GM10266 (cell line): Measurements from ENCODE around the gene STARD13.

ENCODE experiments used
- DNase-seq: peaks from one replicate; pipeline ENCODE4 v3.0.0; 2012; ENCODE audit errors: extremely low spot score
- TF ChIP-seq, protein P1 (sequence below): IDR thresholded peaks from 2 replicates; pipeline ENCODE4 v1.5.1; 2012; ENCODE audit warnings: mild to moderate bottlenecking, low read depth; ENCODE audit not compliant: control insufficient read depth, insufficient read depth; ENCODE audit errors: missing control alignments

Gene STARD13

DNA sequence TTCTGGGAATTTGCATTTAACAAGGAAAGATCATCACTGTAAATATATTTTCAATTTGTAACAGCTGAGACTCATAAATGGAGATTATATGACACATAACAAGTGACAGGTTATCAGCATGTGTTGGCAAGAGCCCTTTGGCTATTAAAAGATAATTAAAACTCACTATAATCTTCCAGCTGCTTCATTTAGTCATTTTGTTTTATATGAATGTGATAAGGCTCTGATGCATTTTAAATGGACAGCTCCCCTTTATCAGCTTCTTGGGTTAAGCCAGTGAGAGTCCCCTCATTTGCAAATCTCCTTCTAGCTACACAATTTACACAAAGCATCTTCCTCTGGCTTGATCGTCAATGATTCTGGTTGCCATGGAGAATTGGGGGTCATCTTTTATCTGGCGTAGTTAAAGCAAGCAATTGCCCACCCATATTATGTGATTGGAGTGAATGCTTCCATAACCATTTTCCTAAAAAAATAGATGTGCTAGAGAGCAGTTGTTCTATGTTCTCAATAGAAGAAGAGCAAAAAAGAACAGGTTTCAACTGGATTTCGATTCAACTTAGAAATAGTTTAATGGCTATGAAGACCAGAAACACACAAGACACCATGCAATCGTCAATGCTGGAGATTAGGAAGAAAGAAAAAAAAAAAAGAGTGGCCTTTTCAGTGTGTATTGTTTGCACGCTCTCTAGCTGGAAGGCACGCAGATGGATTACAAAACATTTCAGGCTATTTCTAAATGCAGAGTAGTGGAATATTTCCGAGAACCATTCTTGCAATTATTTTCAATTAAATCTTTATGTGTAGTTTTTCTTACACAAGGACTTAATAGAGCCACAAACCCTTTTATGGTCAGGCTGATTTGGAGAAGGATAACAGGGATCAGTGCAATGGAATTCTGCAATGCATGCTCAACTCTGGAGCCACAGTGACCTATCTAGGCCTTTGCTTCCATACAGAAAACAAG lies 27.4 kb downstream of the STARD13 start:
- DNase-seq: no peak
- TF ChIP-seq, protein P1, sequence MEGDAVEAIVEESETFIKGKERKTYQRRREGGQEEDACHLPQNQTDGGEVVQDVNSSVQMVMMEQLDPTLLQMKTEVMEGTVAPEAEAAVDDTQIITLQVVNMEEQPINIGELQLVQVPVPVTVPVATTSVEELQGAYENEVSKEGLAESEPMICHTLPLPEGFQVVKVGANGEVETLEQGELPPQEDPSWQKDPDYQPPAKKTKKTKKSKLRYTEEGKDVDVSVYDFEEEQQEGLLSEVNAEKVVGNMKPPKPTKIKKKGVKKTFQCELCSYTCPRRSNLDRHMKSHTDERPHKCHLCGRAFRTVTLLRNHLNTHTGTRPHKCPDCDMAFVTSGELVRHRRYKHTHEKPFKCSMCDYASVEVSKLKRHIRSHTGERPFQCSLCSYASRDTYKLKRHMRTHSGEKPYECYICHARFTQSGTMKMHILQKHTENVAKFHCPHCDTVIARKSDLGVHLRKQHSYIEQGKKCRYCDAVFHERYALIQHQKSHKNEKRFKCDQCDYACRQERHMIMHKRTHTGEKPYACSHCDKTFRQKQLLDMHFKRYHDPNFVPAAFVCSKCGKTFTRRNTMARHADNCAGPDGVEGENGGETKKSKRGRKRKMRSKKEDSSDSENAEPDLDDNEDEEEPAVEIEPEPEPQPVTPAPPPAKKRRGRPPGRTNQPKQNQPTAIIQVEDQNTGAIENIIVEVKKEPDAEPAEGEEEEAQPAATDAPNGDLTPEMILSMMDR: no peak

- TF ChIP-seq, protein P1: no peak
- no peak for DNase-seq
Measured at GRCh38 chr13:33256148-33256840, 29.3 kb downstream of the STARD13 start.

DNA sequence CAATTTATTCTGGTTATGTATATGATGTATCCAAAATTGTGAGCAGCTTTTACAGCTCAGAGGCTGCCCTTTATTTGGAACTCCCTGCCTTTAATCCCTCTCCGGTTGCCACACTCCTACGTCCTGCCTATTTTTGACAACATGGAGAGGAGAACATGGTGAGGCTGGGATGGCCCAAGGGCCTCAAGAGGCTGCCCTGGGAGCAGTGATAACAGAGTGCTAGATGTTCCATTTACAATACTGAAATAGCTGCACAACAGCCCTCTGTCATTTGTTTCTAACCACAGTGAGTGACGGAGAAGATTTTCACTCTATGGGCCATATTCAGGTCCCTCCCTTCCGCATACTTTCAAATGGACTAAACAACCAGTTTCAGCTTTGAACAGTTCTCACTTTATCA lies 33.4 kb downstream of the STARD13 start:
- TF ChIP-seq, protein P1: no peak
- DNase-seq: no peak

DNA sequence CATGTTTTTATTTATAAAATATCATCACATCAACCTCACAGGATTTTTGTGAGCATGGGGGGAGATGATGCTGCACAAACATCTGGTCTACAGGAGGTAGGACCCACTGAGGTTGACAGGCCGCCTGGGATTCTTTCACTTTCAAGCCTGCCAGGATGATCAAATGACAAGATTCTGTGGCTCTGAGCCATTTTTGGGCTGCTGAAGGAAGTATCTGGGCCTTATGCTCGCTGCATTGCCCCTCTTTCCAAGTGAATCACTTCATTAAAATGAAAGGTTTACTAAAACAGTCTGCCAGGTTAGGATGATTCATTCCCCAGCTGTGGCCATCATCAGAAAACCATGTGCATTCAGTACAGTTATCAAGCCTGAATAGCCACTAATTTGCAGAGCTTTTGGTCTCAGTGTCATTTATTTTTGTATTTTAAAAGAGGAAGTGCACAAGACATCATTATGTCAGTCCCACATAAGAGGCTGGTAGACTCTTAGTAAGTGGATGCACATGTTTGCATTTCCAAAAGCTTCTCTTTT lies 34.4 kb downstream of the STARD13 start:
- DNase-seq: peak; percentile 27
- TF ChIP-seq, protein P1: no peak

GRCh38 chr13:33250609-33251008 lies 34.9 kb downstream of the STARD13 start:
- TF ChIP-seq, protein P1: no peak

GRCh38 chr13:33249894-33250293 lies 35.7 kb downstream of the STARD13 start:
- DNase-seq: no peak
- TF ChIP-seq, protein P1: no peak

More at GRCh38 chr13:33250609-33251008, 34.9 kb downstream of the STARD13 start:
- no peak for DNase-seq
